Liver (tissue), 9 donors: ENCODE measurements around the gene SEBOX. TPM values are rescaled to one million over a fixed set of nuclear protein-coding genes. Genes with fewer than 3 reads are reported as not detected.
A peak's percentile ranks its signal among the peaks of the same experiment; 100 is the strongest.

Source experiments
- DNase-seq: peaks from one replicate; pipeline ENCODE4 v3.0.0-alpha.2; 2017; ENCODE audit warnings: low spot score
- H3K27ac ChIP-seq, 2 donors: one replicate each; pipeline ENCODE4 v1.7.0; 2013; ENCODE audit warnings: inconsistent platforms in 2 of 2, low read length in 2 of 2, control low read depth in 1 of 2, low read depth in 1 of 2, mild to moderate bottlenecking in 1 of 2
- H3K27me3 ChIP-seq, 4 donors: one replicate each; pipeline versions ENCODE4 v1.6.1 to v1.7.0; 2013; ENCODE audit warnings: low read length in 3 of 4, inconsistent platforms in 1 of 4, mild to moderate bottlenecking in 1 of 4, moderate library complexity in 1 of 4; ENCODE audit not compliant: control insufficient read depth in 4 of 4, insufficient read depth in 4 of 4
- H3K36me3 ChIP-seq, 4 donors: one replicate each; pipeline versions ENCODE4 v1.6.1 to v1.7.0; 2013; ENCODE audit warnings: low read length in 3 of 4, mild to moderate bottlenecking in 3 of 4, low read depth in 1 of 4, moderate library complexity in 1 of 4; ENCODE audit not compliant: control insufficient read depth in 4 of 4, insufficient read depth in 3 of 4
- H3K4me1 ChIP-seq, 4 donors: one replicate each; pipeline versions ENCODE4 v1.6.1 to v1.7.0; 2013; ENCODE audit warnings: low read length in 3 of 4, mild to moderate bottlenecking in 3 of 4, moderate library complexity in 1 of 4; ENCODE audit not compliant: control insufficient read depth in 4 of 4, insufficient read depth in 4 of 4
- H3K4me3 ChIP-seq, 3 donors: one replicate each; pipeline versions ENCODE4 v1.6.1 to v1.7.0; 2013; ENCODE audit warnings: low read length in 3 of 3, control low read depth in 1 of 3, low read depth in 1 of 3, mild to moderate bottlenecking in 1 of 3
- H3K9ac ChIP-seq, 2 donors: one replicate each; pipeline ENCODE4 v1.7.0; 2013; ENCODE audit warnings: low read length in 2 of 2, mild to moderate bottlenecking in 2 of 2, moderate library complexity in 2 of 2, control low read depth in 1 of 2, low read depth in 1 of 2
- H3K9me3 ChIP-seq, 4 donors: one replicate each; pipeline versions ENCODE4 v1.6.1 to v1.7.0; 2013; ENCODE audit warnings: low read length in 3 of 4; ENCODE audit not compliant: control insufficient read depth in 4 of 4
- ATF3 ChIP-seq: IDR thresholded peaks from 2 replicates; pipeline ENCODE4 v1.6.1; 2016; ENCODE audit warnings: antibody characterized with exemption
- EGR1 ChIP-seq, 2 donors: IDR thresholded peaks; 2 replicates each; pipeline ENCODE4 v1.6.1; 2016 to 2018; ENCODE audit warnings: antibody characterized with exemption in 2 of 2, low read depth in 2 of 2
- GABPA ChIP-seq, 2 donors: IDR thresholded peaks in 1 of 2; conservative IDR thresholded peaks in 1 of 2; 2 replicates each; pipeline ENCODE4 v1.6.1; 2016; ENCODE audit warnings: antibody characterized with exemption in 2 of 2, mild to moderate bottlenecking in 1 of 2, moderate library complexity in 1 of 2
- HNF4A ChIP-seq, 2 donors: conservative IDR thresholded peaks; 2 replicates each; pipeline ENCODE4 v1.6.1; 2016; ENCODE audit warnings: antibody characterized with exemption in 2 of 2, mild to moderate bottlenecking in 2 of 2
- JUND ChIP-seq, 2 donors: IDR thresholded peaks; 2 replicates each; pipeline ENCODE4 v1.6.1; 2016; ENCODE audit warnings: antibody characterized with exemption in 2 of 2
- MAX ChIP-seq: IDR thresholded peaks from 2 replicates; pipeline ENCODE4 v1.6.1; 2016; ENCODE audit warnings: antibody characterized with exemption
- REST ChIP-seq: IDR thresholded peaks from 2 replicates; pipeline ENCODE4 v1.6.1; 2016; ENCODE audit warnings: antibody characterized with exemption, mild to moderate bottlenecking
- RXRA ChIP-seq, 2 donors: IDR thresholded peaks; 2 replicates each; pipeline ENCODE4 v1.6.1; 2017 to 2018; ENCODE audit warnings: antibody characterized with exemption in 2 of 2, mild to moderate bottlenecking in 1 of 2
- SP1 ChIP-seq: IDR thresholded peaks from 2 replicates; pipeline ENCODE4 v1.6.1; 2018; ENCODE audit warnings: antibody characterized with exemption, mild to moderate bottlenecking
- YY1 ChIP-seq: IDR thresholded peaks from 2 replicates; pipeline ENCODE4 v1.6.1; 2016; ENCODE audit warnings: antibody characterized with exemption, mild to moderate bottlenecking
- WGBS: extraction: QIAGEN DNeasy Blood & Tissue Kit; methylation state at CpG from one replicate; pipeline ENCODE4 v1.1.7; 2013; 5-methylcytosine and 5-hydroxymethylcytosine counted together
- polyA plus RNA-seq, 2 donors: library from polyadenylated mRNA; stranded (reverse) in 1 of 2; unstranded in 1 of 2; fragments of 200-250 nt in 1 of 2; fragments of >200 nt in 1 of 2; fragmentation: Nextera tagmentation in 1 of 2; extraction: Ambion mirVana in 1 of 2; gene quantifications; one replicate each; pipeline versions ENCODE4 v1.2.1 to v1.2.3, GENCODE V29; 2013 to 2015
- total RNA-seq, 2 donors: library from RNA; depleted of rRNA; stranded (reverse); fragments of >200 nt; gene quantifications; one replicate each; pipeline ENCODE4 v1.2.3, GENCODE V29; 2014
- donor health status: healthy.
- donor health status: healthy.
- donor health status: healthy.
- donor health status: healthy.
- donor health status: healthy.

The SEBOX gene
- total and polyA plus RNA-seq, 4 donors: 0.19 to 0.59 TPM; not detected in 2

GRCh38 chr17:28371245-28372202, 6.5 kb upstream of the SEBOX start, which contains the start of gene SARM1:
Gene SARM1 (plus strand): TSS chr17:28371694. CDS start chr17:28372033, 339 bp downstream.
- TF ChIP-seq REST: peak; percentile 57
- no peak for TF ChIP-seq ATF3
- peak in 1 of 2 donors; percentile 10 for TF ChIP-seq GABPA (IDR thresholded peaks at IDR 0.05 in 1 of 2, conservative IDR thresholded peaks at IDR 0.05 in 1 of 2)
- TF ChIP-seq EGR1 (IDR thresholded peaks at IDR 0.05; ENCODE audit: low read depth in 2 of 2): peak; percentile 45 to 60
- peak in 1 of 2 donors; percentile 31 for TF ChIP-seq RXRA (IDR thresholded peaks at IDR 0.05)
- TF ChIP-seq JUND (IDR thresholded peaks at IDR 0.05): no peak
- no peak for TF ChIP-seq MAX
- TF ChIP-seq HNF4A (conservative IDR thresholded peaks at IDR 0.05): no peak
- TF ChIP-seq SP1: peak; percentile 54
- peaks cover 4 to 45% (median 27%) of the 10 kb centered on the region in 4 donors for H3K4me1 ChIP-seq
- H3K9me3 ChIP-seq: no peaks in the 10 kb centered on the region
- peak; percentile 82 for DNase-seq
- peaks cover 3 to 12% (median 8%) of the 10 kb centered on the region in 4 donors for H3K36me3 ChIP-seq
- H3K4me3 ChIP-seq: peak within 1 kb of the TSS in 2 of 3 donors; percentile 35 to 60
- H3K27me3 ChIP-seq: no peaks in the 10 kb centered on the region
- peak within 1 kb of the TSS; percentile 26 to 43 for H3K9ac ChIP-seq
- WGBS: 9% methylated on average over 80 of the region's 80 CpGs
- peak within 1 kb of the TSS; percentile 62 to 75 for H3K27ac ChIP-seq

- Histone ChIP-seq H3K4me1 (peaks cover 4 to 51% (median 31%) of the 10 kb centered on the region in 4 donors), H3K27ac (peak overlapping the region; percentile 62 to 75), H3K9me3 (no peaks in the 10 kb centered on the region), H3K27me3 (no peaks in the 10 kb centered on the region), H3K4me3 (peak overlapping the region in 2 of 3 donors; percentile 35 to 60), H3K9ac (peak overlapping the region in 1 of 2 donors; percentile 43), H3K36me3 (peaks cover 3 to 12% (median 8%) of the 10 kb centered on the region in 4 donors)
- no peak for DNase-seq
- WGBS: 27% methylated on average over 1 of the region's 1 CpG
- TF ChIP-seq MAX (no peak), YY1 (peak; percentile 11)
These were observed 5.7 kb upstream of the SEBOX start for GRCh38 chr17:28370744-28371103.
